ENCODE measurements around the gene SCAMP4.
A peak's percentile ranks its signal among the peaks of the same experiment; 100 is the strongest.

Gene SCAMP4

DNA sequence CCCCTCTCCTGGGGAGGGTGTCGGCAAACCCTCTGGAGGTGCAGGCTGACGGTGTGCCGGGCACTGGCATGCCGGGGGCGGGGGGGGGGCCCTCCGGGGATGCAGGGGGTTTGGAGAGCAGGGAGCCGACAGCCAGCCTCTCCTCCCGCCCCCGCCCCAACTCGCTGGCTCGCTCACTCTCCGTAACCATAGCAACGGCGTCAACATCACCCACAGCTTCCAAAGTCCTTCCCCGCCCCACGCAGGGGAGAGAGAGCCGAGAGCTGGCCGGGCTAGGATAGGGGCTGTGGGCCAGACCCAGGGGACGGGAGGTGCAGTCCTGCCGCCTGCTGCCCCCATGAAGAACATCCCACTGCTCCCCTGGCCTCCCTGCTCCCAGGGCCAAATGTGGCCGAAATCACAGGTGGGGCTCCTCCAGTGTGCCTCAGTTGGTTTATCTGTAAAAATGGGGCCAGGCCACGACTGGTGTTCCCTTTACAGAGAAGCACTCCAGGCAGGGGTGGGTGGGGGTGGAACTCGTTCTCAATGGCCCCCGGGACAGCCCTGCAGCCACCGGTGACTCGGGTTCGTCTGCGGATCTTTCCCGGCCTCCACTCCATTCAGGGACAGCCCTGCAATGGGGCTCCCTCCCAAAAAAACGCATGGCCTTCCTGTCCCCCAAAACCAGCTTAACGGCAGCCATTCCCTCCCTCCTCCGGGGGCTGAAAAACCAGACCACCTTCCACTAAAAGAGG lies 45.0 kb upstream of the SCAMP4 start (continued):
- TF ChIP-seq ZNF792 (tag by site-specific recombination; IDR thresholded peaks at IDR 0.05) (no peak), ZNF707 (tag by site-specific recombination; IDR thresholded peaks at IDR 0.05) (no peak), ZNF148 (tag by site-specific recombination; IDR thresholded peaks at IDR 0.05; ENCODE audit: borderline replicate concordance) (no peak), ZNF664 (tag by site-specific recombination; IDR thresholded peaks at IDR 0.05) (no peak), ZSCAN4 (tag by site-specific recombination; IDR thresholded peaks at IDR 0.05) (no peak), ZNF473 (tag by site-specific recombination; IDR thresholded peaks at IDR 0.05) (no peak), KLF7 (tag by site-specific recombination; IDR thresholded peaks at IDR 0.05; ENCODE audit: borderline replicate concordance) (no peak), ZNF184 (tag by site-specific recombination; IDR thresholded peaks at IDR 0.05) (no peak), ZBTB10 (tag by site-specific recombination; IDR thresholded peaks at IDR 0.05) (no peak), IKZF3 (tag by site-specific recombination; IDR thresholded peaks at IDR 0.05) (peak; percentile 11; the same call in 1 of the 2 replicates), ZNF791 (tag by site-specific recombination; IDR thresholded peaks at IDR 0.05) (no peak), GLIS2 (tag by site-specific recombination; IDR thresholded peaks at IDR 0.05) (peak; percentile 42; the same call in 1 of the 2 replicates), YY2 (tag by site-specific recombination; IDR thresholded peaks at IDR 0.05) (no peak), ZFHX2 (tag by site-specific recombination; conservative IDR thresholded peaks at IDR 0.05) (peak; percentile 89), ZNF548 (tag by site-specific recombination; IDR thresholded peaks at IDR 0.05) (no peak), ZNF48 (tag by site-specific recombination; IDR thresholded peaks at IDR 0.05) (no peak), ZNF785 (tag by site-specific recombination; IDR thresholded peaks at IDR 0.05) (no peak), KLF9 (tag by site-specific recombination; IDR thresholded peaks at IDR 0.05; ENCODE audit: low read depth) (peak; percentile 15; the same call in 1 of the 2 replicates), TCF7L2 (IDR thresholded peaks at IDR 0.05; ENCODE audit: borderline replicate concordance, low read depth, low read length) (no peak), GLI2 (tag by site-specific recombination; IDR thresholded peaks at IDR 0.05; ENCODE audit: borderline replicate concordance, low read depth) (no peak), SP2 (tag by site-specific recombination; IDR thresholded peaks at IDR 0.05) (peak; percentile 47; the same call in 1 of the 2 replicates), ZNF518A (tag by site-specific recombination; conservative IDR thresholded peaks at IDR 0.05; ENCODE audit: low read depth) (no peak), ZBTB17 (tag by site-specific recombination; IDR thresholded peaks at IDR 0.05) (peak; percentile 51; the same call in 1 of the 2 replicates), ZNF146 (tag by site-specific recombination; IDR thresholded peaks at IDR 0.05) (no peak), ZFP41 (tag by site-specific recombination; IDR thresholded peaks at IDR 0.05; ENCODE audit: borderline replicate concordance) (no peak), KLF8 (tag by site-specific recombination; IDR thresholded peaks at IDR 0.05) (peak; percentile 32; the same call in 1 of the 2 replicates), GLIS1 (tag by site-specific recombination; IDR thresholded peaks at IDR 0.05) (peak; percentile 77), ZNF76 (tag by site-specific recombination; IDR thresholded peaks at IDR 0.05; ENCODE audit: borderline replicate concordance, low read depth) (no peak)
- TF ChIP-seq, protein P1, sequence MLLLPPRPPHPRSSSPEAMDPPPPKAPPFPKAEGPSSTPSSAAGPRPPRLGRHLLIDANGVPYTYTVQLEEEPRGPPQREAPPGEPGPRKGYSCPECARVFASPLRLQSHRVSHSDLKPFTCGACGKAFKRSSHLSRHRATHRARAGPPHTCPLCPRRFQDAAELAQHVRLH (tag by site-specific recombination; IDR thresholded peaks at IDR 0.05), result no peak

Data from HEK293 (cell line).